WERI-Rb-1 (cell line): ENCODE measurements around the gene GRID1.

Source experiments
- DNase-seq: peaks from one replicate; pipeline ENCODE4 v3.0.0-alpha.2; 2020
- H3K27ac ChIP-seq: fragments of 250-450 bp; sonication (Bioruptor Pico); 2 replicates; pipeline ENCODE4 v1.5.1; 2020; ENCODE audit warnings: mild to moderate bottlenecking, moderate library complexity
- H3K27me3 ChIP-seq: fragments of 250-450 bp; sonication (Bioruptor Pico); 2 replicates; pipeline ENCODE4 v1.5.1; 2021; ENCODE audit warnings: mild to moderate bottlenecking, low read depth, moderate library complexity; ENCODE audit not compliant: insufficient read depth, severe bottlenecking
- H3K36me3 ChIP-seq: fragments of 250-450 bp; sonication (Bioruptor Pico); 2 replicates; pipeline ENCODE4 v1.5.1; 2020; ENCODE audit warnings: mild to moderate bottlenecking, moderate library complexity
- H3K4me3 ChIP-seq: 2 replicates; pipeline ENCODE4 v1.5.1; 2011; ENCODE audit warnings: low read depth, mild to moderate bottlenecking, control low read depth, low read length
- H3K9me3 ChIP-seq: fragments of 250-450 bp; sonication (Bioruptor Pico); 2 replicates; pipeline ENCODE4 v1.5.1; 2021; ENCODE audit warnings: mild to moderate bottlenecking, moderate library complexity; ENCODE audit not compliant: severe bottlenecking
- TF ChIP-seq, protein P1 (sequence below): IDR thresholded peaks from 2 replicates; pipeline ENCODE4 v1.5.1; 2011; ENCODE audit warnings: low read depth, mild to moderate bottlenecking, control low read depth, inconsistent platforms, low read length

The GRID1 gene

DNA sequence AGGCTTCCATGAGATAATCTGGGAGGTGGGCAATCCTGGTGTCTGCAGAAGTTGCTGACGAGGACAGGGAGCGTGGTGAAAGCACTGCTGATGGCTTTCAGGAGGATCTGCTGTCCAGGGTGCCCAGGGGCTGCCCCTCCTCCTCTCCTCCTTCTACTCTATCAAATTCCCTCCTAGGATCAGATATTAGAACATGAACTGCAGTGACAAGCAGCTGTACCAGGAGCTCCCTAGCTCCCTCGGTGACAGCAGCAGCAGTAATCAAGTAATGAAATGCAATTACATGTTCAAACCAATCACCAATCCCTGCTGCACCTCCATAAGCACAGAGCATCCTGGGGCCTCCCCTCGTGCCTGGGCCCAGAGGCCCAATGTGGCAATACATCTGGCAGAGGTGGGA, 46.9 kb downstream of the GRID1 start:
- H3K4me3 ChIP-seq: no peak overlapping the region
- H3K36me3 ChIP-seq: no peaks in the 10 kb centered on the region
- H3K27ac ChIP-seq: no peak overlapping the region
- H3K9me3 ChIP-seq: no peaks in the 10 kb centered on the region
- TF ChIP-seq, protein P1, sequence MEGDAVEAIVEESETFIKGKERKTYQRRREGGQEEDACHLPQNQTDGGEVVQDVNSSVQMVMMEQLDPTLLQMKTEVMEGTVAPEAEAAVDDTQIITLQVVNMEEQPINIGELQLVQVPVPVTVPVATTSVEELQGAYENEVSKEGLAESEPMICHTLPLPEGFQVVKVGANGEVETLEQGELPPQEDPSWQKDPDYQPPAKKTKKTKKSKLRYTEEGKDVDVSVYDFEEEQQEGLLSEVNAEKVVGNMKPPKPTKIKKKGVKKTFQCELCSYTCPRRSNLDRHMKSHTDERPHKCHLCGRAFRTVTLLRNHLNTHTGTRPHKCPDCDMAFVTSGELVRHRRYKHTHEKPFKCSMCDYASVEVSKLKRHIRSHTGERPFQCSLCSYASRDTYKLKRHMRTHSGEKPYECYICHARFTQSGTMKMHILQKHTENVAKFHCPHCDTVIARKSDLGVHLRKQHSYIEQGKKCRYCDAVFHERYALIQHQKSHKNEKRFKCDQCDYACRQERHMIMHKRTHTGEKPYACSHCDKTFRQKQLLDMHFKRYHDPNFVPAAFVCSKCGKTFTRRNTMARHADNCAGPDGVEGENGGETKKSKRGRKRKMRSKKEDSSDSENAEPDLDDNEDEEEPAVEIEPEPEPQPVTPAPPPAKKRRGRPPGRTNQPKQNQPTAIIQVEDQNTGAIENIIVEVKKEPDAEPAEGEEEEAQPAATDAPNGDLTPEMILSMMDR: no peak
- H3K27me3 ChIP-seq: no peaks in the 10 kb centered on the region
- peak; percentile 8 for DNase-seq

DNA sequence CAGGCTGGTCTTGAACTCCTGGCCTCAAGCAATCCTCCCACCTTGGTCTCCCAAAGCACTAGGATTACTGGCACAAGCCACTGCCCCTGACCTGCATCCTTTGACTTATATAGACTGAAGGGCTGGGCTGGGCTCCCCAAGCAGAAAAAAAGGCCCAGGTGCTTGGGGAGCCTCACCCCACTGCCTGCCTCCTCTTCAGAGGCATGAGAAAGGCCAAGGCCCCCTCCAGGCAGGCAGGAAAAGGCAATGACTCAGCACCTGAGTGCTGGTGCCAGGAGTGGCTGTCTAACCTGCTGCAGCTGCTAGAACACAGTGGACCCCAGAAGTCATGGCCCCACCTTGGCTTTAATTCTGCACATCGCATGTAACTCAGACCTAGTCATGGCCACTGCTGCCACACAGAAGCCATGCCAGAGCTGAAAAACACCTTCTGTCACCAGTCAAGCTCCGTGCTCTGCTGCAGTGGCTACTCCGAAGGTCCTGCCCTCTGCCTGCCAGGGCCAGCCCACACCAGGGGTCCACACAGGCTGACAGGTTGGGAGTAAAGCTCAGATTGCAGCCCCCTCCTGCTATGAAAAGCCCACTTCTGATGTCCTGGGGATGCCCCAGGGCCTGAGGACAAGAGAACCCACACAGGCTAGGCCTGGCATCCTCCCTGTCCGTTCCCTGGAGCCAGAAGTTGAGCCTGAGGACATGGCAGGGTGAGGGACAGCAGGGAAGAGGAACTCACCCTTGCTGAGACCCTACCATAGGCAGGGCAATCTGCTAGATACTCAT, 48.5 kb downstream of the GRID1 start:
- Histone ChIP-seq H3K4me3 (no peak overlapping the region), H3K9me3 (no peaks in the 10 kb centered on the region), H3K27ac (no peak overlapping the region), H3K36me3 (no peaks in the 10 kb centered on the region), H3K27me3 (no peaks in the 10 kb centered on the region)
- DNase-seq: no peak
- TF ChIP-seq, protein P1: no peak

- H3K27ac ChIP-seq: no peak overlapping the region
- H3K36me3 ChIP-seq: no peaks in the 10 kb centered on the region
- TF ChIP-seq, protein P1: no peak
- H3K9me3 ChIP-seq: no peaks in the 10 kb centered on the region
- H3K27me3 ChIP-seq: no peaks in the 10 kb centered on the region
- no peak overlapping the region for H3K4me3 ChIP-seq
- DNase-seq: no peak
Observed at GRCh38 chr10:86316990-86317389, 49.6 kb downstream of the GRID1 start.

DNA sequence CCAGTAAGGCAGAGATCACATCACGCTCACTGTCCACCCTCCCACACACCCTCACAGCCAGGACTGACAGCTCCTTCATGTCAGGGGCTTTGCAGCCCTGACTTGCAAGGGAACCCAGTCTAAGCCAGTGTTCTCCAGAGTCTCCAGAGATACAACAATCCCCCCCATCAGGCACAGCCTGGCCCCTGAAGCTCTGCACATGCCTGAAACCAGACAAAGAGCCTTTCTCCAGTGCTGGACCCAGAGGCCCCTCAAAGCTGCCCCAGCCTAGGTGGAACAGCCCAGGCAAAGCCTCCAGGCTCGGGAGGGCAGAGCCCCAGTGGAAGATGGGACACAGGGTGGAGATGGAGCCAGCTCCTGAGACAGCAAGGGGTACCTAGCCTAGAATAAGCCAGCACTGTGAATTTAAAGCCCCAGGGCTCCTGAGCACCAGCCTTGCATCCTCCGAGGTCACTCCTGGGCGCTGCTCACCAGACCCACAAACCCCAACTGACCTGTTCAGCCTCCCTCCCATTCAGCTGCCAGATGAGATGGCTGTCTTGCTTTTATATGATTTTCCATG, 50.2 kb downstream of the GRID1 start:
- TF ChIP-seq, protein P1: no peak
- Histone ChIP-seq H3K27ac (no peak overlapping the region), H3K27me3 (no peaks in the 10 kb centered on the region), H3K4me3 (no peak overlapping the region), H3K9me3 (no peaks in the 10 kb centered on the region), H3K36me3 (no peaks in the 10 kb centered on the region)
- no peak for DNase-seq

GRCh38 chr10:86315549-86315942, 51.0 kb downstream of the GRID1 start:
- TF ChIP-seq, protein P1: no peak
- Histone ChIP-seq H3K9me3 (no peaks in the 10 kb centered on the region), H3K36me3 (no peaks in the 10 kb centered on the region), H3K27me3 (no peaks in the 10 kb centered on the region), H3K4me3 (no peak overlapping the region), H3K27ac (no peak overlapping the region)
- no peak for DNase-seq
